Measurements from ENCODE around the gene TACC3. TPM values are rescaled to one million over a fixed set of nuclear protein-coding genes. Genes with fewer than 3 reads are reported as not detected.

Gene TACC3
- total RNA-seq, 2 donors from 2014 or later = 20.6 to 99.7 TPM

- H3K9me3 ChIP-seq = no peaks in the 10 kb centered on the region
- H3K4me3 ChIP-seq = peak overlapping the region; percentile 71
- H3K36me3 ChIP-seq = no peaks in the 10 kb centered on the region
- H3K27me3 ChIP-seq = no peaks in the 10 kb centered on the region
- intact Hi-C loops (cut with DNase I) = no loop called here
- peak overlapping the region; percentile 61 to 74 for H3K9ac ChIP-seq (ENCODE audit: low read depth in 2 of 2, low read length in 2 of 2)
- DNase-seq = peak; percentile 97
- no peak for TF ChIP-seq CTCF (IDR thresholded peaks at IDR 0.05)
- H3K4me1 ChIP-seq = no peaks in the 10 kb centered on the region
- H3K27ac ChIP-seq = peak overlapping the region; percentile 47
Observed at GRCh38 chr4:1684506-1685234, 36.7 kb upstream of the TACC3 start.

GRCh38 chr4:1685235-1686150, 35.8 kb upstream of the TACC3 start:
- TF ChIP-seq CTCF (IDR thresholded peaks at IDR 0.05) = no peak
- intact Hi-C loops (cut with DNase I) = no loop called here
- H3K27me3 ChIP-seq = no peaks in the 10 kb centered on the region
- peak overlapping the region in 1 of 2 donors; percentile 61 for H3K9ac ChIP-seq (ENCODE audit: low read depth in 2 of 2, low read length in 2 of 2)
- no peak overlapping the region for H3K27ac ChIP-seq
- no peaks in the 10 kb centered on the region for H3K36me3 ChIP-seq
- peak overlapping the region; percentile 71 for H3K4me3 ChIP-seq
- H3K9me3 ChIP-seq = no peaks in the 10 kb centered on the region
- no peaks in the 10 kb centered on the region for H3K4me1 ChIP-seq
- DNase-seq = no peak

- DNase-seq = no peak
- H3K9me3 ChIP-seq = no peaks in the 10 kb centered on the region
- H3K27ac ChIP-seq = no peak overlapping the region
- no peak overlapping the region for H3K9ac ChIP-seq (ENCODE audit: low read depth in 2 of 2, low read length in 2 of 2)
- H3K27me3 ChIP-seq = no peaks in the 10 kb centered on the region
- no peak overlapping the region for H3K4me3 ChIP-seq
- TF ChIP-seq CTCF (IDR thresholded peaks at IDR 0.05) = no peak
- intact Hi-C loops (cut with DNase I) = no loop called here
- no peaks in the 10 kb centered on the region for H3K4me1 ChIP-seq
- no peaks in the 10 kb centered on the region for H3K36me3 ChIP-seq
Observed at GRCh38 chr4:1686440-1687036, 34.8 kb upstream of the TACC3 start.

- Histone ChIP-seq H3K4me3 (no peak overlapping the region), H3K9me3 (no peaks in the 10 kb centered on the region), H3K27me3 (no peaks in the 10 kb centered on the region), H3K27ac (no peak overlapping the region), H3K9ac (ENCODE audit: low read depth in 2 of 2, low read length in 2 of 2) (no peak overlapping the region), H3K4me1 (no peaks in the 10 kb centered on the region), H3K36me3 (peaks cover 7% of the 10 kb centered on the region)
- intact Hi-C loops (cut with DNase I) = loop anchor here (5.0 kb wide), 1 partner anchor 37 kb away; no protein-coding TSS in a partner anchor
- no peak for TF ChIP-seq CTCF (IDR thresholded peaks at IDR 0.05)
- DNase-seq = no peak
Observed at GRCh38 chr4:1690698-1691097, 30.6 kb upstream of the TACC3 start.

- Histone ChIP-seq H3K36me3 (peaks cover 7% of the 10 kb centered on the region), H3K9ac (ENCODE audit: low read depth in 2 of 2, low read length in 2 of 2) (no peak overlapping the region)
- intact Hi-C loops (cut with DNase I) = loop anchor here (5.0 kb wide), 1 partner anchor 35 kb away; no protein-coding TSS in a partner anchor
Observed at GRCh38 chr4:1691737-1692373, 29.5 kb upstream of the TACC3 start.

More at GRCh38 chr4:1691737-1692373, 29.5 kb upstream of the TACC3 start:
- no peaks in the 10 kb centered on the region for H3K4me1 ChIP-seq
- no peak for DNase-seq
- H3K27ac ChIP-seq = no peak overlapping the region
- no peak for TF ChIP-seq CTCF (IDR thresholded peaks at IDR 0.05)
- no peaks in the 10 kb centered on the region for H3K27me3 ChIP-seq
- H3K9me3 ChIP-seq = no peaks in the 10 kb centered on the region
- H3K4me3 ChIP-seq = no peak overlapping the region
